Hepatocyte (in vitro differentiated cells): Measurements from ENCODE around the gene HMGB1.

Experiments
- EZH2 ChIP-seq: fragments of 200-600 bp; sonication (generic); IDR thresholded peaks from 2 replicates; pipeline ENCODE4 v1.6.1; 2016; ENCODE audit warnings: antibody characterized with exemption, mild to moderate bottlenecking, borderline replicate concordance
- TF ChIP-seq, protein P1 (sequence below): fragments of 200-600 bp; sonication (generic); IDR thresholded peaks from 2 replicates; pipeline ENCODE4 v1.5.1; 2016; ENCODE audit warnings: antibody characterized with exemption, mild to moderate bottlenecking; ENCODE audit not compliant: poor library complexity

DNA sequence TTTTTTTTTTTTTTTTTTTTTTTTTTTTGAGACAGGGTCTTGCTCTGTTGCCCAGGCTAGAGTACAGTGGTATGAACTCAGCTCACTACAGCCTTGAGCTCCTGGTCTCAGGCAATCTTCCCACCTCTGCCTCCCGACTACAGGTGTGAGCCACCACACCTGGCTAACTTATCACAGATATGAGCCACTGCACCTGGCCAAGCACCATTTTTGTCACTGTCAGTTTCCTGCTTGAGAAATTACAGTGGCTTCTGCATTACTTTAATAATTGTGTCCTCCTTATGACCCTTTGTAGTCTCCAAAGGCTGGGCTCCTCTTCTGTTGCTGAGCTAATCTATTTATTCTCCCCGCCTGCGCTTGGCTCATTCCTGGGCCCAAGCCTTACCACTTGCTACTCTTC lies 27.4 kb downstream of the HMGB1 start:
- TF ChIP-seq, protein P1, sequence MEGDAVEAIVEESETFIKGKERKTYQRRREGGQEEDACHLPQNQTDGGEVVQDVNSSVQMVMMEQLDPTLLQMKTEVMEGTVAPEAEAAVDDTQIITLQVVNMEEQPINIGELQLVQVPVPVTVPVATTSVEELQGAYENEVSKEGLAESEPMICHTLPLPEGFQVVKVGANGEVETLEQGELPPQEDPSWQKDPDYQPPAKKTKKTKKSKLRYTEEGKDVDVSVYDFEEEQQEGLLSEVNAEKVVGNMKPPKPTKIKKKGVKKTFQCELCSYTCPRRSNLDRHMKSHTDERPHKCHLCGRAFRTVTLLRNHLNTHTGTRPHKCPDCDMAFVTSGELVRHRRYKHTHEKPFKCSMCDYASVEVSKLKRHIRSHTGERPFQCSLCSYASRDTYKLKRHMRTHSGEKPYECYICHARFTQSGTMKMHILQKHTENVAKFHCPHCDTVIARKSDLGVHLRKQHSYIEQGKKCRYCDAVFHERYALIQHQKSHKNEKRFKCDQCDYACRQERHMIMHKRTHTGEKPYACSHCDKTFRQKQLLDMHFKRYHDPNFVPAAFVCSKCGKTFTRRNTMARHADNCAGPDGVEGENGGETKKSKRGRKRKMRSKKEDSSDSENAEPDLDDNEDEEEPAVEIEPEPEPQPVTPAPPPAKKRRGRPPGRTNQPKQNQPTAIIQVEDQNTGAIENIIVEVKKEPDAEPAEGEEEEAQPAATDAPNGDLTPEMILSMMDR = no peak
- no peak for TF ChIP-seq EZH2
